ENCODE measurements around the gene TAF1B.

TAF1B gene

DNA sequence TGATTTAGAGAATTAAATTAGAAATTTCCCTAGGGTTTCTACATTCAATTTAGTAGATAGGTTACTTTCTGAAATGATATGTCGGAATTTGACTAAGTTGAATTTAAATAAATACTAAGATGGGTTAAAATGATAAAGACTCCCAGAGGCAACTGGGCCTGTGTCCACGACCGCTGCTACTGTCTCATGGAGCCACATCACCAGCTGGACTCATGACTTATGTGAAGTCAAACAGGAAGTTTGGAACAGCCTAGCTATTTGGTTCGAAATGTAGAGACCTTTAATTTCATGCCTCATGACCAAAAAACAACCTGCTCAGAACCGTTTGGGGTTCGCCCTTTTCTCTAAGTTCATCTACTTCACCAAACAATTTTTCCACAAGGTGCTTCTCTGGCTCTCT lies 130.4 kb downstream of the TAF1B start:
- Histone ChIP-seq H3K4me1 (ENCODE audit: control insufficient read depth, low read depth, low read length) (no peaks in the 10 kb centered on the region), H3K27me3 (ENCODE audit: control insufficient read depth, insufficient read depth, low read length) (no peaks in the 10 kb centered on the region), H3K9me3 (ENCODE audit: control insufficient read depth, low read depth, low read length) (no peaks in the 10 kb centered on the region), H3K27ac (ENCODE audit: low read length) (no peak overlapping the region), H3K36me3 (ENCODE audit: control insufficient read depth, low read depth, low read length) (no peaks in the 10 kb centered on the region), H3K4me3 (ENCODE audit: low read length) (no peak overlapping the region), H3K9ac (ENCODE audit: low read length) (no peak overlapping the region)

DNA sequence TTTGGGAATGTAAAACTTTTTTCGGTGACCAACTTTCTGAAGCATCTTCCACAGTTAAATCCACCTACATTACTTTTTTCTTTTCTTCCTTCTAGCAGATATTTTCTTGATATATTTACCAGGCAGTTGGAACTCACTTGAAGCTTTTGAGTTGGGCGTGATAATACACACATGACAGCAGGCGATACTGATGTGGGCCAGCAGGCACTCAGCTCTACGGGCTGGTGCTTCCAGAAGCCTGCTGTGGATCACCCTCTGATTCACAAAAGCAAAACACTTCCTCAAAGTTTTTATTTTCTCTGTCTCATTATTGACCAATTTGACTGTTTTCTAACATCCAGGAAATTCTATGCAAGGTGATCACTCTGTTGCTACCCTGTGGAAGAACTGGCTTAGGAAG lies 131.1 kb downstream of the TAF1B start:
- no peaks in the 10 kb centered on the region for H3K4me1 ChIP-seq (ENCODE audit: control insufficient read depth, low read depth, low read length)
- no peaks in the 10 kb centered on the region for H3K36me3 ChIP-seq (ENCODE audit: control insufficient read depth, low read depth, low read length)
- no peak overlapping the region for H3K4me3 ChIP-seq (ENCODE audit: low read length)
- H3K9me3 ChIP-seq (ENCODE audit: control insufficient read depth, low read depth, low read length), result no peaks in the 10 kb centered on the region
- no peak overlapping the region for H3K9ac ChIP-seq (ENCODE audit: low read length)
- H3K27ac ChIP-seq (ENCODE audit: low read length), result no peak overlapping the region
- H3K27me3 ChIP-seq (ENCODE audit: control insufficient read depth, insufficient read depth, low read length), result no peaks in the 10 kb centered on the region

DNA sequence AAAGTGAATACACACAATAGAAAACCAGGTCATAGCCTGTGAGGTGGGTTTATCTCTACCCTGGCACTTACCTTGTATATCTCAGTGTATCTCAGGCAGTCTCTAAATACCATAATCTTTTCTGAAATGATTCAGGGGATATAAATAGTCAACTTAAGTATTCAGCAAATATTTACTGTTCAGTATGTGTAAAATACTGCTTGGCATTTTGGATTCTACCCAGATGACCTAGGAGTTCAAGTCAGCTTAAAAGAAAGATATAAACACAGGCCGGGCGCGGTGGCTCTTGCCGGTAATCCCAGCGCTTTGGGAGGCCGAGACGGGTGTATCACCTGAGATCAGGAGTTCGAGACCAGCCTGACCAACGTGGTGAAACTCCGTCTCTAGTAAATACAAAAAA lies 132.1 kb downstream of the TAF1B start:
- no peaks in the 10 kb centered on the region for H3K27me3 ChIP-seq (ENCODE audit: control insufficient read depth, insufficient read depth, low read length)
- H3K4me3 ChIP-seq (ENCODE audit: low read length), result no peak overlapping the region
- H3K9me3 ChIP-seq (ENCODE audit: control insufficient read depth, low read depth, low read length), result no peaks in the 10 kb centered on the region
- H3K9ac ChIP-seq (ENCODE audit: low read length), result no peak overlapping the region
- no peaks in the 10 kb centered on the region for H3K4me1 ChIP-seq (ENCODE audit: control insufficient read depth, low read depth, low read length)
- no peaks in the 10 kb centered on the region for H3K36me3 ChIP-seq (ENCODE audit: control insufficient read depth, low read depth, low read length)
- no peak overlapping the region for H3K27ac ChIP-seq (ENCODE audit: low read length)

DNA sequence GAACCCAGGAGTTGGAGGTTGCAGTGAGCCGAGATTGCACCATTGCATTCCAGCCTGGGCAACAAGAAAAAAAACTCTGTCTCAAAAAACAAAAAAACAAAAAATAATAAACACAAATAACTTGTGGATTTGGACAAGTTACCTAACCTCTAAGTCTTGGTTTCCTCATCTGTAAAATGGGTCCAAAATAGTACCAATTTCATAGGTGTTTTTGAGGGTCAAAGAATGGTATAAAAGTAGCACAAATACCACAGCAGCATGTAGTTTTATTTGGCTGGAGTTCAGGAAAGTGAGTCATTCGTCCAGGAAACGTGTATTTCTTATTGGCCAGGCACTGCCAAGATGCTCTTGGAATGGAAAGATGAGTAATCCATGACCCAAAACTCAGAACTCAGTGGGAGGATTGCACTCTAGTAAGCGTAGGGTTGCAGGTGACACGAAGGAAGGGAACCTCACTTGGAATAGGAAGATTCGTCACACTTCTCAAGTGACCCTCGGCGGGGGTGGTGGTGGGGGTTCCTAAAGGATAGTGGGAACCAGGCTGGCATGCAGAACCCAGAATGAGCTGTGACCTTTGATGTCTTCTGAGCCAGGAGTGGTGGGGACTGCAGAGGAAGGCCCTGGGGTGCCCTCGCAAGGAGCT lies 132.7 kb downstream of the TAF1B start:
- Histone ChIP-seq H3K36me3 (ENCODE audit: control insufficient read depth, low read depth, low read length) (no peaks in the 10 kb centered on the region), H3K4me3 (ENCODE audit: low read length) (no peak overlapping the region), H3K9ac (ENCODE audit: low read length) (no peak overlapping the region), H3K27me3 (ENCODE audit: control insufficient read depth, insufficient read depth, low read length) (no peaks in the 10 kb centered on the region), H3K9me3 (ENCODE audit: control insufficient read depth, low read depth, low read length) (no peaks in the 10 kb centered on the region), H3K27ac (ENCODE audit: low read length) (no peak overlapping the region), H3K4me1 (ENCODE audit: control insufficient read depth, low read depth, low read length) (no peaks in the 10 kb centered on the region)

DNA sequence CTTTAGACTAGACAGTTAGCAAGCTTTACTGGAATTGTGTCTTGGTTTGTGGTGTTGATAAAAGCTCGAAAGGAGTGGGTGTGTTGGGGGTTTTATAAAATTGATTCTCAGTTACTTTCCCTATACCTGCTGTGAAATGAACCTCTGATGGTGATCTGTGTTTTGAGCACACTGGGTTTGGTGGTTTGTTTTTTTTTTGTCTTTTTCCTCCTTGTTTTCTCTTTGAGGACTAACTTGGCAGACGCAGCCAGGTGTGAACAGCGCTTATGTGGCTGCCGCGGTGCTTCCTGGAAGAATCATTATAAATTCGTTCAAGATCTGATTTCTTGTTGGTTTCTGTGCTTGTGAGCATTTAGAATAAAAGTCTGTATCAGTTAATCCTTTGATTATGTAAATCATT lies 136.7 kb downstream of the TAF1B start:
- Histone ChIP-seq H3K4me1 (ENCODE audit: control insufficient read depth, low read depth, low read length) (no peaks in the 10 kb centered on the region), H3K9ac (ENCODE audit: low read length) (no peak overlapping the region), H3K4me3 (ENCODE audit: low read length) (no peak overlapping the region), H3K27ac (ENCODE audit: low read length) (no peak overlapping the region), H3K9me3 (ENCODE audit: control insufficient read depth, low read depth, low read length) (no peaks in the 10 kb centered on the region), H3K36me3 (ENCODE audit: control insufficient read depth, low read depth, low read length) (no peaks in the 10 kb centered on the region), H3K27me3 (ENCODE audit: control insufficient read depth, insufficient read depth, low read length) (no peaks in the 10 kb centered on the region)

- Histone ChIP-seq H3K4me1 (ENCODE audit: control insufficient read depth, low read depth, low read length) (no peaks in the 10 kb centered on the region), H3K36me3 (ENCODE audit: control insufficient read depth, low read depth, low read length) (no peaks in the 10 kb centered on the region), H3K9me3 (ENCODE audit: control insufficient read depth, low read depth, low read length) (no peaks in the 10 kb centered on the region), H3K27me3 (ENCODE audit: control insufficient read depth, insufficient read depth, low read length) (no peaks in the 10 kb centered on the region), H3K4me3 (ENCODE audit: low read length) (no peak overlapping the region), H3K9ac (ENCODE audit: low read length) (no peak overlapping the region), H3K27ac (ENCODE audit: low read length) (no peak overlapping the region)
Observed at GRCh38 chr2:9980520-9980919, 137.2 kb downstream of the TAF1B start.

GRCh38 chr2:9981655-9982054 lies 138.4 kb downstream of the TAF1B start:
- Histone ChIP-seq H3K4me1 (ENCODE audit: control insufficient read depth, low read depth, low read length) (no peaks in the 10 kb centered on the region), H3K36me3 (ENCODE audit: control insufficient read depth, low read depth, low read length) (no peaks in the 10 kb centered on the region), H3K9ac (ENCODE audit: low read length) (no peak overlapping the region), H3K27ac (ENCODE audit: low read length) (no peak overlapping the region), H3K9me3 (ENCODE audit: control insufficient read depth, low read depth, low read length) (no peaks in the 10 kb centered on the region), H3K27me3 (ENCODE audit: control insufficient read depth, insufficient read depth, low read length) (no peaks in the 10 kb centered on the region), H3K4me3 (ENCODE audit: low read length) (no peak overlapping the region)

DNA sequence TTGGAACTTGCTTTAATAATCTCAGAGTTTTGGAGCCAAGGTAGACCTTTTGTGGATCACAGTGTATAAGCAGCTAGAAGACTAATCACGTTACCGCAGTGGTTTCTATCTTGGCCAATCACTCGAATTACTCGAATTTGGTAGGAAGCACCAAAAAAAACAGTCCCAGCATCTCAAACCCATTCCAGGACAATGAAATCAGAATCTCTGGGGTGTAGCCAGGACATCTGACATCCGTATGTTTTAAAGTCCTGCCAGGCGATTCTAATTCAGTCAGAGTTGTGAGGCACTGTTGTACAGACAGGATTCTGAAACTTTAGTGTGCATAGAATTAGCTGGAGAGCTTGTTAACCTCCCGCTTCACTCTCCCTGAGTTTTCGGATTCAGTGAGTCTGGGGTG lies 139.0 kb downstream of the TAF1B start:
- no peak overlapping the region for H3K27ac ChIP-seq (ENCODE audit: low read length)
- no peaks in the 10 kb centered on the region for H3K4me1 ChIP-seq (ENCODE audit: control insufficient read depth, low read depth, low read length)
- no peaks in the 10 kb centered on the region for H3K36me3 ChIP-seq (ENCODE audit: control insufficient read depth, low read depth, low read length)
- H3K4me3 ChIP-seq (ENCODE audit: low read length), result no peak overlapping the region
- H3K9me3 ChIP-seq (ENCODE audit: control insufficient read depth, low read depth, low read length), result no peaks in the 10 kb centered on the region
- H3K27me3 ChIP-seq (ENCODE audit: control insufficient read depth, insufficient read depth, low read length), result no peaks in the 10 kb centered on the region
- H3K9ac ChIP-seq (ENCODE audit: low read length), result no peak overlapping the region

DNA sequence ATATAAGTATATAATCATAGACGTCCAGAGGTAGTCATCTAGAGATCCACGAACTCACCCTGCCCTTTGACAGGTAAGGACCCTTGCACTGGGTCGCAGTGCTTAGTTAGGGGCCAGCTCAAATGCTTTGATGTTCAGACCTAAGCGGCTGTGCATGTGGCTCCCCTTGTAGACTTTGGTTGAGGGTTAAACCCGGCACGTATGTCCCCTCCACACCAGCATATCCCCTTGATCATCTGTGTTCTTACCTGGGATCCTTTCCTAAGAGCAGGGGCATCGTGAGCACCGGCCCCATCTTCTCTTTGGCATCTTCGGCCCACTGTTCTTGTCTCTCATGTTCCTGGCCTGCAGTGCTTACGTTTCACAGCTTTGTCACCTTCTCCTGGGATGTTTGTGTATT lies 139.6 kb downstream of the TAF1B start:
- H3K36me3 ChIP-seq (ENCODE audit: control insufficient read depth, low read depth, low read length), result no peaks in the 10 kb centered on the region
- no peak overlapping the region for H3K4me3 ChIP-seq (ENCODE audit: low read length)
- H3K4me1 ChIP-seq (ENCODE audit: control insufficient read depth, low read depth, low read length), result no peaks in the 10 kb centered on the region
- no peak overlapping the region for H3K27ac ChIP-seq (ENCODE audit: low read length)
- H3K9ac ChIP-seq (ENCODE audit: low read length), result no peak overlapping the region
- no peaks in the 10 kb centered on the region for H3K27me3 ChIP-seq (ENCODE audit: control insufficient read depth, insufficient read depth, low read length)
- H3K9me3 ChIP-seq (ENCODE audit: control insufficient read depth, low read depth, low read length), result no peaks in the 10 kb centered on the region

GRCh38 chr2:9983401-9984216 lies 140.3 kb downstream of the TAF1B start:
- no peaks in the 10 kb centered on the region for H3K9me3 ChIP-seq (ENCODE audit: control insufficient read depth, low read depth, low read length)
- H3K9ac ChIP-seq (ENCODE audit: low read length), result no peak overlapping the region
- H3K27ac ChIP-seq (ENCODE audit: low read length), result no peak overlapping the region
- no peaks in the 10 kb centered on the region for H3K27me3 ChIP-seq (ENCODE audit: control insufficient read depth, insufficient read depth, low read length)
- no peak overlapping the region for H3K4me3 ChIP-seq (ENCODE audit: low read length)
- no peaks in the 10 kb centered on the region for H3K4me1 ChIP-seq (ENCODE audit: control insufficient read depth, low read depth, low read length)
- no peaks in the 10 kb centered on the region for H3K36me3 ChIP-seq (ENCODE audit: control insufficient read depth, low read depth, low read length)

Measured in iPS-18a (cell line).